ENCODE results near the gene GAL3ST1.
"Not testable (repeated sequence)": the region's sequence is repeated elsewhere in the genome, so short reads cannot be mapped to it uniquely, and the experiment has no call there.

The GAL3ST1 gene

DNA sequence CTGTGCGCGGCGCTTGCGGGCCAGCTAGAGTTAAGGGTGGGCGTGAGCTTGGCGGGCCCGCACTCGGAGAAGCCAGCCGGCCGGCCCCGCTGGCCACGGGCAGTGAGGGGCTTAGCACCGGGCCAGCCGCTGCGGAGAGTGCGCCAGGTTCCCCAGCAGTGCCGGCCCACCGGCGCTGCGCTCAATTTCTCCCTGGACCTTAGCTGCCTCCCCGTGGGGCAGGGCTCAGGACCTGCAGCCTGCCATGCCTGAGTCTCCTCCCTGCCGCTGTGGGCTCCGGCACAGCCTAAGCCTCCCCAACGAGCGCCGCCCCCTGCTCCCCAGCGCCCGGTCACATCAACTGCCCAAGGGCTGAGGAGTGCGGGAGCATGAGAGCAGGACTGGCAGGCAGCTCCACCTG lies 22.4 kb upstream of the GAL3ST1 start:
- no peak for DNase-seq (ENCODE audit: low read depth in 2 of 2)

DNA sequence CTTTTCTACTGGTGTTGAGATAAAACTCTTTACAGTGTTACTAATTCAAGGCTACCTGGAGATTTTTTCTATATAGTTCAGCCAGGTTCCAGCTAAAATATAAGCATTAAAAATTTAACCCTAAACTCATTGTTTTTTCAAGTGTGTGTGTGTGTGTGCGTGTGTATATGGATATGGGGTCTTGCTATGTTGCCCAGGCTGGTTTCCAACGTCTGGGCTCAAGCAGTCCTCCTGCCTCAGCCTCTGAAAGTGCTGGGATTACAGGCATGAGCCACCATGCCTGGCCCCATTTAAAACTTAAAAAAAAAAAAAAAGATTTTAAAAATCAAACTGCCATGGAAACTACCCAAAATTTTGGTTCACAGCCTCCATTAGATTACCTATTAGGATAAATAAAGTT lies 21.7 kb upstream of the GAL3ST1 start:
- DNase-seq (ENCODE audit: low read depth in 2 of 2): no peak

DNA sequence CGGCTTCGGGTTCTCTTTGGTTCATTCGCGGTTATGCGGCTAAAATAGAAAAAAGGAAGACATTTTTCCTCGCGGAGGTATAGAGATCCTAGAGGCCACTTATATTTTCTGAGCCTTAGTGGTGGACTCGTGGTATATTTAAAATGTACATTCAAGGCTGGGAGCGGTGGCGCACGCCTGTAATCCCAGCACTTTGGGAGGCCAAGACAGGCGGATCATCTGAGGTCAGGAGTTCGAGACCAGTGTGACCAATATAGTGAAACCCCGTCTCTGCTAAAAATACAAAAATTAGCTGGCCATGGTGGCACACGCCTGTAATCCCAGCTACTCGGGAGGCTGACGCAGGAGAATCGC lies 17.9 kb upstream of the GAL3ST1 start:
- DNase-seq (ENCODE audit: low read depth in 2 of 2): not testable (repeated sequence)

DNA sequence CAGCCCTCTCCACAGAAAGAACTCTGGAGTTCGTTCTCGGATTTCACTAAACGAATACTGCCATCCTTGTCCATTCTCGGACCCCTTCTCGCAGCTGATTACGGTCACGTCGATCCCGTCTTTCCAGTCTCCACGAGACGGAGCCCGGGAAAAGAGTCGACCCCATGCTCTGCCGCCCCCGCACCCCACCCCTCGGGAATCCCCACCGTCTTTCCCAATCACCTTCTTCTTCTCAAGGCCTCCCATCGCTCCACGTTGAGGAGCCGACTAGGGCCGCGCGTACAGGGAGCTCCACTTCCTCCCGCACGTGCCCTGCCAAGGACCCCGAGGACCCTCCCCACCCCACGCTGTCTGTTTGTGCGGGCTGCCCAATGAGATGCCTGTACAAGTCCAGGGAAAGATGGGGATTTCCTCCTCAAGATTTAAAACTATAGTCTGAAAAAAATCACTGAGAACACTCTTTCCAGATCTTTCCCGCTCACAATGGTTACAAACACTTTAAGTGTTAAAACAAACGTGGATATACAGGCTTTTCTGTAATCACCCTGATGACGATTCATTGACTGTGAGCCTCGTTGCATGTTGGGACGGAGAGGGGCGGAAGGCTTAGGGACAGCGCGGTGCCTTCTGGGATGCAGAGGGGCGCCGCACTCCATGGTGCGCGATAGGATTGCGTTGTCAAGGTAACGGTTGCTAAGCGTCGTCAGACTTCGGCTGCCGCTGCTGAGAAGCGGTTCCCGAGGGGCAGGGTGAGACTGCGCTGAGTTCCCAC lies 17.3 kb upstream of the GAL3ST1 start, which contains the start of gene PES1:
TSS of gene PES1 (minus strand) at position 323 of the 772 bp plus-strand sequence. CDS start at position 246, 77 bp downstream.
- DNase-seq (ENCODE audit: low read depth in 2 of 2): peak; percentile 86 to 89

DNA sequence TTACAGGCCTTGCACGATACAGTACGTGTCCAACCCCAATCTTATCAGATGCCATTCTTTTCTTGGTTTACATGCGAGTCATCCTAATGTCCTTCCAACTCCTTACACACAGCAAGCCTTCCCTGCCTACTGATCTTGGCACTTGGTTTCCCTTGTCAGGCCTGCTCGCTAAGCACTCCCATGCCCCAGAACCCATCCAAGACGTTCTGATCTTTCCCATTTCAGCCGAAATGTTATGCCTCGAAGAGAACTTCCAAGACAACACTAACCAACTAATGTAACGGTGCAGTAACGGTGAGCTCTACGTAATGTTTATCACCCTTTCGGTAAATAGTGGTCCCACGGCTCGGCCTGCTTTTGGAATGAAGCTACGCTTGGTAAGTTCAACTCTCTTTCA lies 16.7 kb upstream of the GAL3ST1 start:
- DNase-seq (ENCODE audit: low read depth in 2 of 2): no peak

DNA sequence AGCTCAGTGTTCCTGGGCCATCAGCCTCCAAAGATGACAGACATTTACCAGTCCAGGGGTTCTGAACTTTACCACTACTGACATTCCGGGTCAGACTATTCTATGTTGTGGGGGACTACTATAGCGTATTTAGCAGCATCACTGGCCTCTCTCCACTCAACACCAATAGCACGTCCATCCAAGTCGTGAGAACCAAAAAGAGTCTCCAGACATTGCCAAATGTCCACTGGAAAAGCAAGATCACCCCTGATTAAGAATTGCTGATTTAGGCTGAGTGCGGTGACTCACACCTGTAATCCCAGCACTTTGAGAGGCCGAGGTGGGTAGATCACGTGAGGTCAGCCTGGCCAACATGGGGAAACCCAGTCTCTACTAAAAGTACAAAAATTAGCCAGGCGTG lies 11.9 kb upstream of the GAL3ST1 start:
- no peak for DNase-seq (ENCODE audit: low read depth in 2 of 2)

DNA sequence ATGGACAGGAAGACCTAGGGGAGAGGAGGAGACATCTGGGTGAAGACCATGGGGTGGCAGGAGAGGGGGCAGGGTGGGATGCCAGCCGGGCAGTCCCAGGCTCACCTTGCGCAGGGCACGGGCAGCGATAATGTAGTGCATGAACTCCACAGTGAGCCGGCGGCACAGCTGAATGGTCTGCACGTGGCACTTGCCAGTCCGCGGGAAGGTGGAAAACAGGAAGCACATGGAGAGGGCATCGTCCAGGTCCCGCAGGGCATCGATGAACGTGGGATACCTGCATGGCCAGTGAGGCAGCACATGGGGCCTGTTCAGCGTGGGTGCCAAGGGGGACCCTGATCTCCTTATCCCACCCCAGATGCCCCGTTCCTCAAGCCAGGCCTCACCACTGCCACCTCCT lies 10.0 kb upstream of the GAL3ST1 start:
- DNase-seq (ENCODE audit: low read depth in 2 of 2): no peak

DNA sequence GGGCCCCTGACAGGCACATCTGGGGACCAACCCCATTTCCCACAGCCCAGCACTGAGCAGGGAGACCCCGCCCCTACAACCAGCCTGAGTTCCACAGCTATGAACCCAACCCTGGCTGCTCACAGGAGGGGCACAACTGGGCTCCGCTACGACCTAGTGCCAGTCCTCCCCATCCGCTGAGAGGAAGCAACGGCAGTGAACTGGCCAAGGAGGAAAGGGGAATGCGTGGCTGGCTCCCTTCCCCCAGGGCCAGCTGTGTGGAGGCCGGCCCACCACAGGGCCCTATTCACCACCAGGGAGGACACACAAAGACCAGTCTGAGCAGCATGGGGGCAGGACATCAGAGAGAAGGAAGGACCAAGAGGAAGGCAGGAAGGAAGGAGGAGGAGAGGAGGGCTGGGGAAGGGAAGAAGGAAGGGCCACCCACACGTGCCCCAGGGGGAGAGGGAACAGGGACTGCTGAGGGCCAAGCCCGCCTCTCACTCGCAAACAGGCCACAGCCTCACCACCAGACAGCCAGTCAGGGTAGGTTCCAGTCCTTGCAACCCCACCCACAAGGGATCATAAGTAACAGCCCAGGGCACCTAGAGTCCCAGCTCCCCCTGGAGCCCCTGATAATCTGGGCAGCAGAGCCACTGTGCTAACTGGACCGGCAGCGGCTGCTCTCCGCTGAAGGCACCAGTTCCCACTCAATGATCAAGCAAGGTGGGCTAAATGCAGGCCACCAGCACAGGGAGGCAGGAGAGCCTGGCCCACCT lies 8.5 kb upstream of the GAL3ST1 start:
- DNase-seq (ENCODE audit: low read depth in 2 of 2): no peak

DNA sequence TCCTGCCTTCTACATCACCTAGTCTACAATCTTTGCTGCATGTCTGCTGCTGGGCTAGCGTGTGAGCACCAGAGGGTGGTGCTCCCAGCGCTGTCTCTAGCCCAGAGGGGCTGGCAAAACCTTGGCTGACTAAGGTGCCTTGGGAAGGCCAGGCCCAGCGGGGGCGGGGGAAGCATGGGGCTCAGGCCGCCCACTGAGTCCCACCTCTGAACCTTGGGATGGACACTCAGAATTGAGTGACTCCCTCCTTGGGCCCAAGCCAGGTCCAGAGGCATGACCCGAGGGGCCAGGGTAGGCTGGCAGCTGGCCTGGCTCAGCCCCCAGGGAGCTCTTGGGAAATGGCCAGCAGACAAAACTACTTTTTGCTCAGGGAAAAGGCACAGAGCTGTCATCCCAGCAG lies 7.6 kb upstream of the GAL3ST1 start:
- no peak for DNase-seq (ENCODE audit: low read depth in 2 of 2)

DNA sequence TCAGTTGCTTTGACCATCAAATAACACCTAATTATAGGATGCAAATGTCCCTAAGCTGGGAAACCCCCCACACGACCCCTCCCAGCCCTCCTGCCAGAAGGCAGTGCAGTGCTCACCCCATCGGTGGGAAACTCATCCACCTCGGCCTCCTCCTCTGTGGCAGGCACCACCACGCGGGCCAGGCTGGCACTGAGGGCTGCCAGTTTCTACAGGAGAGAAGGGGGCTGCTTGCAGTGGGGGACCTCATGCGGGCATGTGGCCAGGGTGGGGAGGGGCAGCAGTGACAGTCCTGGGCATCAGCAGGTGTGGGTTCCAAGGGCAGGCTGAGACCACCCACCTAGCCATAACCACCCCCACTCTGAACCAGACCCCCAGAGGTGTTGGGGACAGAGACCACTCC lies 6.4 kb upstream of the GAL3ST1 start:
- DNase-seq (ENCODE audit: low read depth in 2 of 2): no peak

DNA sequence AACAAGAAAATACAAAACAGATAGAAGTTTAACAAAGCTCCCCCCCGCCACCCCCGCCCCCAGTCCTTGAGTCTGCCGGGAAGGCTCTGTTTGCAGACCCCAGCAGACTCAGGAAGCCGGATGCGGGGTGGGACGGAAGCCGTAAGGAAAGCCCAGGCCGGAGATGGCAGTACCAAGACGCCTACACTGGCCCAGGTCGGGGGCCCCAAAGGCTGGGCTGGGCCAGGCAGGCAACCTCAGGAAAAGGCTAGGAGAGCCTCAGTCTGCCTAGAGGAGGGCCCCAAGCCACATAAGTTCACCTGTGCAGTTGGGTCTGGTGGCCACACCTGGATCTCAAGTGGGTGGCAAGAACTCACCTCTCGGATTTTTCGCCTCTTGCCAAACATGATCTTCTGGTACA lies 4.0 kb upstream of the GAL3ST1 start:
- DNase-seq (ENCODE audit: low read depth in 2 of 2): no peak

DNA sequence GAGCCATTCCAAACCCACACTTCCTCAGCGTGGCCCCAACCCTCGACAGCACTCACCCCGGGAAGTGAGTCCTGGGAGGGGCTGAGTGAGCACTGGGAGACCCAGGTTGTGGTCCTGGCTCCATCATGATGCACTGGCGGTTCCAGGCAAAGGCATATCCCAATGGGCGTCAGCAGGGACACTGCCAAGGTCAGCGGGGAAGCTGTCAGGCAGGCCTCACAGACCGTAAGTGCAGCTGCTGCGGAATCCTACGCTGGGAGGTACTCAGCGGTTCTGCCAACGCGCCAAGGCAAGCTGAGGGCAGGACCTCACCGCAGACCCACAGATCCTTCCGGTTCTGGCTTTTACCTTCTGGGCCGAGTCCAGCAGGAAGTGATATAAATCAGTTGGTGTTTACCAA lies 1.4 kb upstream of the GAL3ST1 start:
- DNase-seq (ENCODE audit: low read depth in 2 of 2): no peak

DNA sequence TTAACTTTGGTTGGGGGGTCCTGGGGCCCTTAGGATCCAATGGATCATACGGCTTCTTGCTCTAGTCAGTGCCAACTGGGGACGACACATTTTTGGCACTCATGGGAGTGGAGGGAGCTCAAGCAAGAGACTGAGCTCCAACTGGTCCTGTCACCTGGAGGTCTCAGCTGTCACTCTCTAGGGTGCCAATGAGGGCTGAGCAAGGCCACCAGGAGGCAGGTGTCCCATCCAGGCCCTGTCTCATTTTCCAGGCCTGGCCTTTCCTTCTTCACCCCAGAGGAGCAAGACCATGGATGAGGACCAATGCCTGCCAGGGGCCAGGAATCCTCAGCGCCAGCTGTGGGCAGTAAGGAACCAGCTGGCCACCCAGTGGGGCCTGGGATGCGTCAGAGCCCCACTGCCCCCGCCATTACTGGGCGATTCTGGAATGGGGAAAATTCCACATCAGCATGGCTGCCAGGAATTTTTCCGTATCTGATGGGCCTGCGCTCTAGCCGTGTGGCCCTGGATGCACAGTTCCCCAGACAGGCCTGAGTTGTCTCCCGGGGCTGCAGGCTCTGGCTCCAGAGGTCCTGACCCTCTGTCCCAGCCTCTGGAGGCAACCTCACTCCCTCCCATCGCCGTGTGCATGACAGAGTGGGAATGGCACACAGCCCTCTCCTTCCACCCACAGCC lies 669 bp upstream of the GAL3ST1 start:
- no peak for DNase-seq (ENCODE audit: low read depth in 2 of 2)

DNA sequence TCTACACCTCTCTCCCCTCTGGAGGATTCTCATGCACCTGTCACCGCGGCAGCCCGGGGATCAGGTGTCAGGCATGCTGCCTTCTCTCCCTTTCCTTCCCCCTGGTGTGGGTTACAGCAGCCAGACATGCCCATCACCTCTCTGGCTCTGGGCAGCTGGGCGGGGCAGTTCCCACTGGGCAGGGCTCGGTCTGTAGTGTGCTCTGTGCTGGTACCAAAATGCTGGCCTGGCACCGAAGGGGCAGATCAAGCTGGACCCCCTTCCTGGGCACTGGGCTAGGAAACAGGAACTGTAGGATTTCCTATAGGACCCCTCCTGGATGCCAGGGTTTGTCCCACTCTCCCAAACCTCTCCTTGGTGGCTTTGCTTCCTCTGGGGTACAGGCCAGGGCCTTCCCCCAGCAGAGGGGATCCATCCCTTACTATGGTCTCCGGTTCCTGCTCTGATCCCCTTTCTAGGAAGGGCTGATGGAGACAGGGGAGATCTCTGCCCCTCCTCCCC lies 821 bp downstream of the GAL3ST1 start:
- no peak for DNase-seq (ENCODE audit: low read depth in 2 of 2)

DNA sequence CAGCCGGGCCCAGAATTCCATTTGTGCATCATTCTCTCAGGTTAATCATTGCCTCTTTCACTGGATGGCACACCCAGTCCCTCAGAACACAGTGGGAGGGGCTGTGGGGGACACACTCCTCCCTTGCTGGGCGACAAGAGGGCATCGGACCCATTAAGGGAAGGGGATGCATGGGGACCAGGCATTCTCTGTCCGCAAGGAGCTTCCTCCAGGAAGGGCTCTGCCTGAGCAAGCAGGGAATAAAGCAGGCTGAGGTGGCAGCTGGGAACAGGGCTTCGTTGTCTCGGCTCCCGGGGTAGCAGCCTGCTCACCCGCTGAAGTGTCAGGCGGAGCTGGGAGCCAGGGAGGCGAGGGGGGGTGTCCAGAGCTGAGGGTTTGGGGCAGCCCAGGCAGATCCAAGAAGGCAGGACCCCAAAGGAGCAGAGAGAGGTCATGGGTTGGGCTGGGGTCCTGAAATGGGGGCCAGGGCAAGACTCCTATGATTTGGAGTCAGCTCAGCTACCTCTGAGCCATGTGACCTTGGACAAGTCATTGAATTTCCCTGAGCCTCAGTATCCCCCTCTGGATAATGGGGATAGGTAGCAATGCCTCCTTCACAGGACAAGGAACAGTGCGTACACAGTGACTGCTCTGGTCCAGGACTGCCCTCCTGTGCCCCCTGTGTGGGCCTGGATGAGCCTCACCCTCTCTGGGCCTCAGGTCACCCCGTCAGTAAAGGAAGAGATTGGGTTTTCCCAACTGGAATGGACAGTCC lies 1.4 kb downstream of the GAL3ST1 start:
- DNase-seq (ENCODE audit: low read depth in 2 of 2): no peak

DNA sequence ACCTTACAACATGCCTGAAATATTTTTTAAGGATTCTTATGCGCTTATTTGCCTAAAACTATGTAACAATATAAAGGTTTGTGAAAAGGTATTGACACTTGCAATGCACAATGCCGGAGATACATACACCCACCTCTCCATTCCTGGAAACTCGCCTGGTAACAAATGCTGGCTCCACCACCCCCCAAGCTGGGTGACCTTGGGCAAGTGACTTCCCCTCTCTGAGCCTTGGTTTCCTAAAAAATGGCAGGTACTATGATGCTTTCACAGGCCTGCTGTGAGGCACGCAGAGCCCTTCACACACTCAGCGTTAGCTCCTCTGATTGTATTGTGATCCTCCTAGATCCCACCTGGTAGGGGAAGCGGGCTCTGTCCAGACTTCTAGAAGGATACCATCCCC lies 2.3 kb downstream of the GAL3ST1 start:
- DNase-seq (ENCODE audit: low read depth in 2 of 2): no peak

DNA sequence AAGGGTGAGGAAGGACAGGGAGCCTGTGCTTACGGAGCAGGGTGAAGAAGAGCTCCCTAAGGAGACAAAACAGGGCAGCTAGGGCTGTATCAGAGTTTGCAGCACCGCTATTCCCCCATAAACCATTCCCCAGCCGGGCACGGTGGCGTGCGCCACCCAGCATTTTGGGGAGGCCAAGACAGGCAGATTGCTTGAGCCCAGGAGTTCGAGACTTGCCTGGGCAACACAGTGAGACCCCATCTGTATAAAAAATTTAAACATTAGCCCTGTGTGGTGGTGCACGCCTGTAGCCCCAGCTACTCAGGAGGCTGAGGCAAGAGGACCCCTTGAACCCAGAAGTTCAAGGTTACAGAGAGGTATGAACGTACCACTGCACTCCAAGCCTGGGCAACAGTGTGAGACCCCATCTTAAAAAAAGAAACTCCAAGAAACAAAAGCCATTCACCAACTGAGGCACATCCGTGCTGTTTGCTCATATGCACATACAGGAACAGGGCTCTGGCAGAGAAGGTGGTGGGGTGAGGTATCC lies 4.7 kb downstream of the GAL3ST1 start:
- DNase-seq (ENCODE audit: low read depth in 2 of 2): no peak

DNA sequence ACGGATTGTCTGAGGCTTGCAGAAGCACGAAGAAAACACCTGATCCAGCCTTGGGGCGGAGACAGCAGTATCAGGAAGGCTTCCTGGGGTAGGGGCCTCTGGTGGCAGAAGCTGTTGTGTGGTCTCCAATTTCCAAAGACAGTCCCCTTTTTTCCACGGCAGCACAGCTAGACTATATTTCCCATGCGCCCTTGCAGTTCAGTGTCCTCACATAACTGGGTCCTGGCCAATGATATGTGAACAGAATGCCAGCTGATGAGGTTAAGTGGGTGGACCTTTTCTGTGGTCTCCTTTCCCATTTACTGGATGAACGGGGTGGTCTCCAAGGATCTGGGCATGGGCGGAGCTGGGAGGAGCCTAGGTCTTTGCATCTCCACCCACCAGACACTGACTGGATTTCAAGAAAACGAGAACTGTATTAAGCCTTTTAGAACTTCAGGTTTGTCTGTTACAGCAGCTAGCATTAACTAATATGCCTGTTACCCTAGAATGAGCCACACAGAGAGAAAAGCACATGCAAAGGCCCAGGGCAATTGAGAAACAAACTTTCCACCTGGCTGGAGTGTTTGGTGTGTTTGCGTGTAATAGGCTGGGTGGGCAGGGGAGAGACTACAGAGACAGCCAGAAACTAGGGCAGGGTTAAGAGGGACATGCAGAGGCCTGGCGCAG lies 6.2 kb downstream of the GAL3ST1 start:
- no peak for DNase-seq (ENCODE audit: low read depth in 2 of 2)

DNA sequence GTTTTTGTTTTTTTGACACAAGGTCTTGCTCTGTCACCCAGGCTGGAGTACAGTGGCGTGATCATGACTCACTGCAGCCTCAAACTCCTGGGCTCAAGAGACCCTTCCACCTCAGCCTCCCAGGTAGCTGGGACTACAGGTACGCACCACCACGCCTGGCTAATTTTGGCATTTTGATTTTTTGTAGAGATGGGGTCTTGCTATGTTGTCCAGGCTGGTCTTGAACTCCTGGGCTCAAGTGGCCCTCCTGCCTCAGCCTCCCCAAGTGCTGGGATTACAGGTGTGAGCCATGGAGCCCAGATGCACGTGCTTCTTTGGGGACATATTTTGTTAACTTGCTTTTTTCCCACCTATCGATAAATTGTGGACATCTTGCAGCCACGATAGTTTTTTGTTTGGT lies 7.2 kb downstream of the GAL3ST1 start:
- not testable (repeated sequence) for DNase-seq (ENCODE audit: low read depth in 2 of 2)

DNA sequence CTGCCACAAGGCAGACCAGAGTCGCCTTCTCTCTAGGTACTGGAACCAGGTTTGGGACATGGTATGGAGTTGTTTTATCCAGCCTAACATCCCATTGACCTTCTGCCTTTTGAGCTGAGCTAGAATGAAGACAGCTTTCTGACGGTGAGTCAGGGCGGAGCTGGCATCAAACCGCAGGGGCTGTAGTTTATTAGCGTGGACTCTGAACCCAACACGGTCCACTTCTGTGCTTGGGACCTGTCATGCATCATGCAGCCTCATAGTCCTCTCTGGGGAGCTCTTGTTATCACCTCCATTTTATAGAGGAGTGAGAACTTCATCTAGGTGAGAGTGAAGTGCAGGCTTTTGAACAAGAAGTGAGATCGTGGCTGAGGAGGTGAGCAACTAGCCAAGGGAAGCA lies 8.3 kb downstream of the GAL3ST1 start:
- DNase-seq (ENCODE audit: low read depth in 2 of 2): no peak

DNA sequence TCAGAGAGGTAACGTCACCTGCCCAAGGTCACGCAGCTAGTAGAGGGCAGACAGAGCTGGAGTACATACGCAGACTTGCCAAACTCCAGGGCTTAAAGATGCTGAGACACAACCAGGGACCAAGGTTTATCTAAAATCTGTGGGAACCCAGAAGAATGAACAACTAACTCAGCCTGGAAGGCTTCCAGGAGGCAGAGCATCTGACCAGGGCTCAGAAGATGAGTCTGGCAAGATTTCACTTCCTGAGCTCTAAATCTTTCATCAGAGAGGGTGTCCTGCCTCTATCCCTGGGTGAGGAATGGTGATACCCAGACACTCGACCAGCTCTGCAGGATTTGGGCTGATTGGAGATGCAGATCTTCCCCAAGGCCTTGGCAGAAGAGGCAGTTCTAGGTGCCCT lies 9.1 kb downstream of the GAL3ST1 start:
- DNase-seq (ENCODE audit: low read depth in 2 of 2): no peak

All from stimulated activated CD4-positive, alpha-beta T cell treated with anti-CD3 and anti-CD28 coated beads, Interleukin-1b, Interleukin-23, amount 100 ng/mL, for 1 hour (primary cell).